ENCODE results near the gene EGLN3.

Gene EGLN3

GRCh38 chr14:33909380-33910084 is 41.3 kb downstream of the EGLN3 start:
- Histone ChIP-seq H3K4me2 (no peak overlapping the region), H3K79me2 (ENCODE audit: insufficient read depth, low read depth) (no peaks in the 10 kb centered on the region), H3K9ac (no peak overlapping the region), H3K27me3 (ENCODE audit: insufficient read depth, low read depth) (no peaks in the 10 kb centered on the region), H3K36me3 (ENCODE audit: insufficient read depth) (no peaks in the 10 kb centered on the region), H3K4me3 (IDR thresholded peaks at IDR 0.05; ENCODE audit: insufficient read depth, low read depth, low read length) (no peak overlapping the region), H2AFZ (ENCODE audit: low read depth) (no peak overlapping the region), H3K27ac (no peak overlapping the region), H4K20me1 (ENCODE audit: insufficient read depth) (no peaks in the 10 kb centered on the region), H3K4me1 (ENCODE audit: low read depth, poor library complexity, severe bottlenecking) (no peaks in the 10 kb centered on the region)
- TF ChIP-seq CTCF (conservative IDR thresholded peaks at IDR 0.05; ENCODE audit: low read depth, low read length), result no peak

GRCh38 chr14:33908540-33909223 is 42.2 kb downstream of the EGLN3 start:
- H3K4me2 ChIP-seq, result no peak overlapping the region
- H3K27me3 ChIP-seq (ENCODE audit: insufficient read depth, low read depth), result no peaks in the 10 kb centered on the region
- H3K27ac ChIP-seq, result no peak overlapping the region
- no peak overlapping the region for H2AFZ ChIP-seq (ENCODE audit: low read depth)
- no peak for TF ChIP-seq CTCF (conservative IDR thresholded peaks at IDR 0.05; ENCODE audit: low read depth, low read length)
- H3K79me2 ChIP-seq (ENCODE audit: insufficient read depth, low read depth), result no peaks in the 10 kb centered on the region
- H3K36me3 ChIP-seq (ENCODE audit: insufficient read depth), result no peaks in the 10 kb centered on the region
- no peaks in the 10 kb centered on the region for H3K4me1 ChIP-seq (ENCODE audit: low read depth, poor library complexity, severe bottlenecking)
- H3K9ac ChIP-seq, result no peak overlapping the region
- no peaks in the 10 kb centered on the region for H4K20me1 ChIP-seq (ENCODE audit: insufficient read depth)
- H3K4me3 ChIP-seq (IDR thresholded peaks at IDR 0.05; ENCODE audit: insufficient read depth, low read depth, low read length), result no peak overlapping the region

GRCh38 chr14:33906968-33907367 is 43.9 kb downstream of the EGLN3 start:
- Histone ChIP-seq H3K4me1 (ENCODE audit: low read depth, poor library complexity, severe bottlenecking) (no peaks in the 10 kb centered on the region), H3K27ac (no peak overlapping the region), H4K20me1 (ENCODE audit: insufficient read depth) (no peaks in the 10 kb centered on the region), H3K4me3 (IDR thresholded peaks at IDR 0.05; ENCODE audit: insufficient read depth, low read depth, low read length) (no peak overlapping the region), H3K4me2 (no peak overlapping the region), H3K79me2 (ENCODE audit: insufficient read depth, low read depth) (no peaks in the 10 kb centered on the region), H3K27me3 (ENCODE audit: insufficient read depth, low read depth) (no peaks in the 10 kb centered on the region), H3K9ac (no peak overlapping the region), H3K36me3 (ENCODE audit: insufficient read depth) (no peaks in the 10 kb centered on the region), H2AFZ (ENCODE audit: low read depth) (no peak overlapping the region)
- TF ChIP-seq CTCF (conservative IDR thresholded peaks at IDR 0.05; ENCODE audit: low read depth, low read length), result no peak

- Histone ChIP-seq H3K36me3 (ENCODE audit: insufficient read depth) (no peaks in the 10 kb centered on the region), H3K27me3 (ENCODE audit: insufficient read depth, low read depth) (no peaks in the 10 kb centered on the region), H3K9ac (no peak overlapping the region), H3K79me2 (ENCODE audit: insufficient read depth, low read depth) (no peaks in the 10 kb centered on the region), H4K20me1 (ENCODE audit: insufficient read depth) (no peaks in the 10 kb centered on the region), H2AFZ (ENCODE audit: low read depth) (no peak overlapping the region), H3K4me2 (no peak overlapping the region), H3K27ac (no peak overlapping the region), H3K4me1 (ENCODE audit: low read depth, poor library complexity, severe bottlenecking) (no peaks in the 10 kb centered on the region), H3K4me3 (IDR thresholded peaks at IDR 0.05; ENCODE audit: insufficient read depth, low read depth, low read length) (no peak overlapping the region)
- no peak for TF ChIP-seq CTCF (conservative IDR thresholded peaks at IDR 0.05; ENCODE audit: low read depth, low read length)
Observed at GRCh38 chr14:33904609-33905008, 46.3 kb downstream of the EGLN3 start.

Data from KMS-11 (cell line).